OCI-LY1 (cell line): Measurements from ENCODE around the gene LMNA.

ENCODE experiments used
- EZH2 ChIP-seq: fragments of 200-600 bp; sonication (generic), shearing (Covaris generic); IDR thresholded peaks from 2 replicates; pipeline ENCODE4 v1.8.0; 2017; ENCODE audit warnings: borderline replicate concordance, mixed run types, mild to moderate bottlenecking, antibody characterized with exemption, low read length, moderate library complexity, mixed read lengths
- TF ChIP-seq, protein P1 (sequence below): fragments of 200-600 bp; sonication (generic), shearing (Covaris generic); IDR thresholded peaks from 2 replicates; pipeline ENCODE4 v1.5.1; 2017; ENCODE audit warnings: mild to moderate bottlenecking, antibody characterized with exemption, low read length, moderate library complexity, mixed read lengths

- TF ChIP-seq, protein P1, sequence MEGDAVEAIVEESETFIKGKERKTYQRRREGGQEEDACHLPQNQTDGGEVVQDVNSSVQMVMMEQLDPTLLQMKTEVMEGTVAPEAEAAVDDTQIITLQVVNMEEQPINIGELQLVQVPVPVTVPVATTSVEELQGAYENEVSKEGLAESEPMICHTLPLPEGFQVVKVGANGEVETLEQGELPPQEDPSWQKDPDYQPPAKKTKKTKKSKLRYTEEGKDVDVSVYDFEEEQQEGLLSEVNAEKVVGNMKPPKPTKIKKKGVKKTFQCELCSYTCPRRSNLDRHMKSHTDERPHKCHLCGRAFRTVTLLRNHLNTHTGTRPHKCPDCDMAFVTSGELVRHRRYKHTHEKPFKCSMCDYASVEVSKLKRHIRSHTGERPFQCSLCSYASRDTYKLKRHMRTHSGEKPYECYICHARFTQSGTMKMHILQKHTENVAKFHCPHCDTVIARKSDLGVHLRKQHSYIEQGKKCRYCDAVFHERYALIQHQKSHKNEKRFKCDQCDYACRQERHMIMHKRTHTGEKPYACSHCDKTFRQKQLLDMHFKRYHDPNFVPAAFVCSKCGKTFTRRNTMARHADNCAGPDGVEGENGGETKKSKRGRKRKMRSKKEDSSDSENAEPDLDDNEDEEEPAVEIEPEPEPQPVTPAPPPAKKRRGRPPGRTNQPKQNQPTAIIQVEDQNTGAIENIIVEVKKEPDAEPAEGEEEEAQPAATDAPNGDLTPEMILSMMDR = no peak
- no peak for TF ChIP-seq EZH2
Observed at GRCh38 chr1:156155756-156156510, 41.4 kb downstream of the LMNA start.
